Activated T-cell treated with anti-CD3 and anti-CD28 coated beads, Interleukin-2, amount 50 U/mL, for 24 hours (primary cell): Measurements from ENCODE around the gene SEPTIN8.

Experiments used
- DNase-seq: peaks from one replicate; pipeline ENCODE4 v3.0.0-alpha.2; 2020
- H3K27ac Mint-ChIP-seq: 2 replicates; pipeline ENCODE4 v1.8.0; 2020; ENCODE audit warnings: mild to moderate bottlenecking, mixed read lengths
- H3K27me3 Mint-ChIP-seq: 2 replicates; pipeline ENCODE4 v1.8.0; 2020; ENCODE audit warnings: mixed read lengths
- H3K36me3 Mint-ChIP-seq: 2 replicates; pipeline ENCODE4 v1.8.0; 2020; ENCODE audit warnings: low read depth, mixed read lengths
- H3K4me1 Mint-ChIP-seq: 2 replicates; pipeline ENCODE4 v1.8.0; 2020; ENCODE audit warnings: low read depth, mixed read lengths
- H3K4me3 Mint-ChIP-seq: 2 replicates; pipeline ENCODE4 v1.8.0; 2020; ENCODE audit warnings: mild to moderate bottlenecking, moderate library complexity, mixed read lengths
- H3K9me3 Mint-ChIP-seq: 2 replicates; pipeline ENCODE4 v1.8.0; 2020; ENCODE audit warnings: mixed read lengths

The SEPTIN8 gene

DNA sequence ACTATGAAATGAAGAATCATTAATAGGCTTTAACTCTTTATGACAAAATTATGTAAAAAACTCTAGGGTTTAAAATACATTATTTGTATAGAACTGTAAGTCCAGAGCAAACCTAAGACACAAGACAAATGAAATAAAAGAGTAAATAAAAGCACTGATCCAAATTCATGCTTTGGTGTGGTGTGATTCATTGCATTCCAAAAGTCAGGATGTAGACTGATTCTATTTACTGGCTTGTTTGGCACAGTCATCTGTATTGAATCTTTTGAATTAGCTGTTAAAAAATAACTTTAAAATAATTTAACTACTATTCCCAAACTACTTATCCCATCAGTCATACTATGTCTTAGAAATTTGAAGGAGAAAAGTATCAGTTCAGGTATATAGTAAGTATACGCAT is 72.2 kb downstream of the SEPTIN8 start:
- Mint-ChIP-seq H3K27me3 (no peaks in the 10 kb centered on the region), H3K27ac (no peak overlapping the region), H3K4me3 (no peak overlapping the region), H3K9me3 (no peaks in the 10 kb centered on the region), H3K36me3 (peaks cover 37% of the 10 kb centered on the region), H3K4me1 (no peaks in the 10 kb centered on the region)
- DNase-seq: no peak
